Measurements from ENCODE around the gene PDCD2L.

DNA sequence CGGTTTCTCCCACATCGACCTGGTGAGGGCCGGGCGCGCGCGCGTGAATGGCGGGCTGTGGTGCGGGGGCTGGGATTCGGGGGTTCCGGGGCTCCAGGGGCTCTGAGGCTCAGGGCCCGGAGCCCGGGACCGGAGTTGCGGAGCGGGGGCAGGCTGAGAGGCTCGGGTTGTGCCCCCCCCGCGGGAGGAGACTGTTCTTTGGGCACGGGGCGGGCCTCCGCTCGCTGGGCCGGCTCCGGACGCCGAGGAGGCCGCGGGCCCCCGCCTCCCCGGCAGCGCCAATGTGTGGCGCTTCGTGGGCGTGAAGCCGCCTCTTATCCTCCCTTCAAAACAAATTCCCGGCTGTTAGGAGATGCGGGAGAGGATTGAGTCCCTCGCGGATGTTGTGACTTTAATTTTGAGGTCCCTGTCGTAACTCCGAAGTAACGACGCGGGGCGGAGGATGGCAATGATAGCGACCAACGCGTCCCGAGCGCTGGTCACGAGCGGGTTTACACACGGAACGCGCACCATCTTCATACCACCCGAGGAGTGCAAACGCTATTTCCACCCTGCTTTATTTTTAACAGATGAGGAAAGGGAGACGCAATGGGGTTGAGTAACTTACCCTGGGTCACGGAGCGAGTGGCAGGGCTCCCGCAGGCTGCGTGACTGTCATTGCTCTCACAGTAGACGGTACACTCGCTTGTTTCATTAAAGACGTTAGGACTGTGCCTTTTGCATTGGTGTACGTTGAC is 24.5 kb downstream of the PDCD2L start:
- TF ChIP-seq, protein P1, sequence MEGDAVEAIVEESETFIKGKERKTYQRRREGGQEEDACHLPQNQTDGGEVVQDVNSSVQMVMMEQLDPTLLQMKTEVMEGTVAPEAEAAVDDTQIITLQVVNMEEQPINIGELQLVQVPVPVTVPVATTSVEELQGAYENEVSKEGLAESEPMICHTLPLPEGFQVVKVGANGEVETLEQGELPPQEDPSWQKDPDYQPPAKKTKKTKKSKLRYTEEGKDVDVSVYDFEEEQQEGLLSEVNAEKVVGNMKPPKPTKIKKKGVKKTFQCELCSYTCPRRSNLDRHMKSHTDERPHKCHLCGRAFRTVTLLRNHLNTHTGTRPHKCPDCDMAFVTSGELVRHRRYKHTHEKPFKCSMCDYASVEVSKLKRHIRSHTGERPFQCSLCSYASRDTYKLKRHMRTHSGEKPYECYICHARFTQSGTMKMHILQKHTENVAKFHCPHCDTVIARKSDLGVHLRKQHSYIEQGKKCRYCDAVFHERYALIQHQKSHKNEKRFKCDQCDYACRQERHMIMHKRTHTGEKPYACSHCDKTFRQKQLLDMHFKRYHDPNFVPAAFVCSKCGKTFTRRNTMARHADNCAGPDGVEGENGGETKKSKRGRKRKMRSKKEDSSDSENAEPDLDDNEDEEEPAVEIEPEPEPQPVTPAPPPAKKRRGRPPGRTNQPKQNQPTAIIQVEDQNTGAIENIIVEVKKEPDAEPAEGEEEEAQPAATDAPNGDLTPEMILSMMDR (IDR thresholded peaks at IDR 0.05 in 8 of 11, conservative IDR thresholded peaks at IDR 0.05 in 3 of 11) = no peak
- no peak for TF ChIP-seq POLR2A (IDR thresholded peaks at IDR 0.05)

Data from spleen (tissue), 7 donors.